ENCODE results near the gene GSG1. TPM values are rescaled to one million over a fixed set of nuclear protein-coding genes. Genes with fewer than 3 reads are reported as not detected.
A peak's percentile ranks its signal among the peaks of the same experiment; 100 is the strongest.

Gene GSG1
- total RNA-seq, 1 donor from 2014 or later: not detected

DNA sequence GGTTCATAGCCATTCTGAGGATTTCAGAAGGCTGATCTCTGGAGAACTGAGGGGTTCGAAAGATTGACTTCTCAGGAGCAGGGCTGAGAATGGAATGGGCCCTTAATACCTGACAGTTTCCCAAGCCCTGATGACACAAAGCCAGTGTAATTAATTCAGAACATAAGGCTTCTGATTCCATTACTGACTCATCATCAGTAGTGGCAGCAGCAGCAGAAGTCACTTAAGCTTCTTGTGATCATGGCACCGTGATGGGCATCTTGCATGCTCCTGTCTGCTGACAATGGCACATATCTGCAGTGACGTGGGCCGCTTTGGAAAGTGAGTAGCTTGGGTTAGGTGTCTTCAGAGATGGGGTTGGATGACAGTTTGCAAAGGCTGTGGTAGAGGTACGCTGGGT lies 38.2 kb upstream of the GSG1 start:
- H3K27me3 Mint-ChIP-seq (ENCODE audit: low read depth): no peaks in the 10 kb centered on the region
- no peaks in the 10 kb centered on the region for H3K9me3 Mint-ChIP-seq
- no peak for DNase-seq (ENCODE audit: low spot score in 2 of 2, unreplicated experiment in 2 of 2)
- peaks cover 25% of the 10 kb centered on the region for H3K4me1 Mint-ChIP-seq
- no peak overlapping the region for H3K4me3 Mint-ChIP-seq
- no peak overlapping the region for H3K27ac Mint-ChIP-seq
- no peak for TF ChIP-seq CTCF (IDR thresholded peaks at IDR 0.05; ENCODE audit: unreplicated experiment)
- H3K36me3 Mint-ChIP-seq: no peaks in the 10 kb centered on the region

DNA sequence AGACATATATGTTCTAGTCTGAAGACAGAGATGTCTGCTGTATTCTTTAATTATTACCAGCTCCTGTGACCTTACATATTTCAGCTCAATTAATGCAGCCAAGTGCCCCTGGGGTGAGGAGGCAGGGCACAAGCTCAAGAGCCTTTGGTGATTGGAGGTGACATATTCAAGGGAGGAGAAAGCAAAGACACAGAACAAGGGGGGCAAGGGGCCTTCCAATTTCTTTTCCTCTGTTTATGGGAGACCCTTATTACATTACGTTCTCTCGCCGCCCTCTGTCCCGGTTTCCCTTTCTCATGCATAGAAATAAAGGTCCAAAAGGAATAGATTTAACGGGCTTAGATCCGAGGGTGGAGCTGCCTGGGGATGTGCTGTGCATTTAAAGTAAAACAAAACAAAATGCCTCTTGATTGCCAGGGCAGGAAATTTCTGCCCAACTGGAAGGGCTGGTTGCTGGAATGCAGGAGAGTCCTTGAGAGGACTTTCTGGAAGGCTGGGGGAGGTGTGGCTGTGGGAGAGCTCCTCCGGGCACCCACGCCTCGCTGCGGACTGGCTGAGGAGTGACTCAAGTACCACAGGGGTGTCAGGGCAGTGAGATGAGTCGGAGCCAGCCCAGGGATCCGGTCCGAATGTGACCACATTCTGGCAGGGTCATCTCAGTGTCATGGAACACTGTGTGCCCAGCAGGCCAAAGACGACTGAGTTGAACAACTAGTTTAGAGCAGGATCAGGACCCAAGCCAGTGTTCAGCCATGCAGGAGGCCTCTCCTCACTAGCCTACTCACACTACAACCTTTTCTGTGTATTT lies 32.1 kb upstream of the GSG1 start:
- peaks cover 36% of the 10 kb centered on the region for H3K4me1 Mint-ChIP-seq
- DNase-seq (ENCODE audit: low spot score in 2 of 2, unreplicated experiment in 2 of 2): peak; percentile 28 to 52
- H3K9me3 Mint-ChIP-seq: no peaks in the 10 kb centered on the region
- peak overlapping the region; percentile 90 for H3K27ac Mint-ChIP-seq
- TF ChIP-seq CTCF (IDR thresholded peaks at IDR 0.05; ENCODE audit: unreplicated experiment): no peak
- no peaks in the 10 kb centered on the region for H3K27me3 Mint-ChIP-seq (ENCODE audit: low read depth)
- H3K36me3 Mint-ChIP-seq: no peaks in the 10 kb centered on the region
- H3K4me3 Mint-ChIP-seq: peak overlapping the region; percentile 36

DNA sequence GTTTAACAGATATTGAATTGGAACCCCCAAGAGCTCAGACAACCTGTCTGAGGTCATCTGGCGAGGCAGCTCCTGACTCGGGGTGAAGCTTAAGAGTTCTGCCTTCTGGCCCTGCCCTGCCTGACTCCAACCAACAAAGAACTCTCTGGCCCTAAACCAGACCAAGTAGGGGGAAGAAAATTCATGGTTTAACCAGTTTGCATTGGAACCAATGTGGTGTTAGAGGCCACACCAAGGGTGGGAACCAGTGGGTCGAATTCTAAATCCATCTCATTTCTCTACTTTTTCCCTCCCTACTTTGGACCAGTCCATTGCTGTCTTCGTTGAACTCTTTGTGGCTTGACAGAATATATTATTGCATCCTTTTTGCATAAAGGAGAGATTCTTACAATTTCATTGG lies 30.4 kb upstream of the GSG1 start:
- no peak overlapping the region for H3K4me3 Mint-ChIP-seq
- H3K36me3 Mint-ChIP-seq: no peaks in the 10 kb centered on the region
- DNase-seq (ENCODE audit: low spot score in 2 of 2, unreplicated experiment in 2 of 2): no peak
- peaks cover 46% of the 10 kb centered on the region for H3K4me1 Mint-ChIP-seq
- H3K27me3 Mint-ChIP-seq (ENCODE audit: low read depth): no peaks in the 10 kb centered on the region
- TF ChIP-seq CTCF (IDR thresholded peaks at IDR 0.05; ENCODE audit: unreplicated experiment): no peak
- no peaks in the 10 kb centered on the region for H3K9me3 Mint-ChIP-seq
- H3K27ac Mint-ChIP-seq: peak overlapping the region; percentile 10

GRCh38 chr12:13130981-13131380 lies 27.5 kb upstream of the GSG1 start:
- Mint-ChIP-seq H3K4me3 (no peak overlapping the region), H3K36me3 (no peaks in the 10 kb centered on the region), H3K9me3 (no peaks in the 10 kb centered on the region), H3K4me1 (peaks cover 60% of the 10 kb centered on the region), H3K27ac (peak overlapping the region; percentile 74), H3K27me3 (ENCODE audit: low read depth) (no peaks in the 10 kb centered on the region)
- TF ChIP-seq CTCF (IDR thresholded peaks at IDR 0.05; ENCODE audit: unreplicated experiment): no peak
- DNase-seq (ENCODE audit: low spot score in 2 of 2, unreplicated experiment in 2 of 2): no peak

DNA sequence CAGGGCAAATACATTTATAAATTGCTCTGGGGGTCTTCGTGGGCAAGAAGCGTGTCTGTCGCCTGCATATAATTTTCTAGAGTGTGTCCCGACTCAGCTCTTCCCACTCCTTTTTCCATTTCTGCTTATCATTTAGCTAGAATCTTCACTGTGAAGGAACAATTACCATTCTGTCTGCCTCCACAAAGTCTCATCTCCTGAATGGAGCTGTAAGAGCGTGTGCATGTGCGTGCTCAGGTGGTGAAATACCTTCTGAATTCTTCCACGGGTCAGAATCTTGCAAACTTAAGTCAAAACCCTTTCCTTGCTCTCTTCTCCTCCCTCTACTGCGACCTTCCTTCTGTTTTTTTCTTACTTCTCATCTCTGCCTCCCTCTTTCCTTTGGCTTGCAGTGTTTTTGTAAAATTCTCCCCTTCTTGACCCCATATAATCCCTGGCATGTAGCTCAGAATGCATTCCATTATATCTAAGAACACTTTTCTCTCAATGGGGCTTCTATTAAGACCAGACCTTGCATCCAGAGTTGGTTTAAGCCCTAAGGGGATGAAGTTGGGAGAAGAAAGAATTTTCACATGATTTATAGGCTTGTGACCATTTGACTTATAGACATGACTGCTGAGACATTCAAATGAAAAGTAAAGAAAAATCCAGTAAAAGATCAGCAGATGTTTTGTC lies 25.0 kb upstream of the GSG1 start:
- Mint-ChIP-seq H3K36me3 (no peaks in the 10 kb centered on the region), H3K4me3 (no peak overlapping the region), H3K27ac (peak overlapping the region; percentile 85), H3K9me3 (no peaks in the 10 kb centered on the region), H3K27me3 (ENCODE audit: low read depth) (no peaks in the 10 kb centered on the region), H3K4me1 (peaks cover 49% of the 10 kb centered on the region)
- DNase-seq (ENCODE audit: low spot score in 2 of 2, unreplicated experiment in 2 of 2): no peak
- TF ChIP-seq CTCF (IDR thresholded peaks at IDR 0.05; ENCODE audit: unreplicated experiment): no peak
